SK-N-SH (cell line): Measurements from ENCODE around the gene RAB1B.

Experiments
- CTCF ChIP-seq: fragments of 200-600 bp; sonication (generic); IDR thresholded peaks from 2 replicates; pipeline ENCODE4 v1.6.1; 2017; ENCODE audit warnings: antibody characterized with exemption, mild to moderate bottlenecking, moderate library complexity
- EP300 ChIP-seq, 2 experiments: IDR thresholded peaks; 2 replicates each; pipeline versions ENCODE4 v1.4.0 to v1.6.1; 2012; ENCODE audit warnings: borderline replicate concordance in 1 of 2, low read depth in 1 of 2, low read length in 1 of 2
- FOXM1 ChIP-seq: IDR thresholded peaks from 2 replicates; pipeline ENCODE4 v1.4.0; 2012; ENCODE audit warnings: low read depth, mild to moderate bottlenecking
- JUND ChIP-seq: IDR thresholded peaks from 2 replicates; pipeline ENCODE4 v1.4.0; 2012
- TAF1 ChIP-seq: IDR thresholded peaks from 2 replicates; pipeline ENCODE4 v1.6.1; 2012; ENCODE audit warnings: low read depth, mild to moderate bottlenecking, low read length, moderate library complexity, borderline replicate concordance

DNA sequence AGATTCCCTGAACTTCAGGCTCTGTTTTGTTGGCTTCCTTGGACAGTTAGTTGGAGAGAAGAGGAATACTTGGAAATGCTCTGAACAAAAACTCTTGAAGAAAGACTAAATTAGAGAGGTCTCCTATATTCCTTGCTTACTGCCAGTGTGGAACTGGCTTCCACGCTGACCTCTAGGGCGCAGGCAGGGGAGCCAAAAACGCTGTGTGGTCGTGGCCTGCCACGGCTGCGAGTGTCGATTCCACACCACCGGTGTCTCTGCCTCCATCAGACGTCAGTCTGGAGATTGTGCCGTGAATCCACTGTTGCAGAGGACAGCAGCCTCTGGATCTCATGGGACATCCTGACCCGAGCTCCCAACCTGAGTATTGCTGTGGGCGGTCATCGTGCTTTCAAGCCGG is 37.5 kb upstream of the RAB1B start:
- TF ChIP-seq JUND (no peak), FOXM1 (no peak), CTCF (no peak), EP300 (IDR thresholded peaks at IDR 0.05; ENCODE audit: borderline replicate concordance in 1 of 2, low read depth in 1 of 2, low read length in 1 of 2) (no peak), TAF1 (no peak)
